MM.1S (cell line): ENCODE data around the gene HSDL2.

Source experiments
- EZH2 ChIP-seq: fragments of 300-600 bp; sonication (generic); optimal IDR thresholded peaks from 2 replicates; pipeline ENCODE3; 2017; ENCODE audit warnings: low read depth, mild to moderate bottlenecking, antibody characterized with exemption, low read length, mixed read lengths
- EZH2phosphoT487 ChIP-seq: fragments of 300-600 bp; sonication (generic); IDR thresholded peaks from 2 replicates; pipeline ENCODE4 v1.6.1; 2018; ENCODE audit warnings: antibody characterized with exemption, low read length
- TF ChIP-seq, protein P1 (sequence below): fragments of 300-600 bp; sonication (generic); IDR thresholded peaks from 2 replicates; pipeline ENCODE4 v1.5.1; 2016; ENCODE audit warnings: antibody characterized with exemption, low read length, mixed read lengths

DNA sequence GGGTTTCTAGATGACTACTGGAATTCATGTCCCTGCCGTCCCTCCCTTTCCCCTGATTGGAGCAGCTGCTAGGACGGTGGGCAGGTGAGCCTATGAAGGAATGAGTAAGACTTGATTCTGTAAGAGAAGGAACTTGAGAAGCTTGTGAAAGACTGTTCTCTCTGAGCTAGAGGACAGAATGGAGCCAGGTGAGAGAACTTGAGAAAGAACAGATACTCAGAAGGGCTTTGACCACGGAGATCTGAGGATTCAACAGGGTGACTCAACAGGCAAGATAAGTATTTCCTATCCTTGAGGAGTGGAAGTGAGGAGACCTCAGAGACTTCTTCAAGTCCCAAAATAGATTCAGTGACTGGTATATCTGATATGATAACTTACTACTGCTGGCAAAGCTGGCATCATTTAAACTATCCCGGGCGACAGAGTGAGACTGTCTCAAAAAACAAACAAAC, 41.9 kb downstream of the HSDL2 start:
- TF ChIP-seq EZH2 (no peak), EZH2phosphoT487 (no peak)
- TF ChIP-seq, protein P1, sequence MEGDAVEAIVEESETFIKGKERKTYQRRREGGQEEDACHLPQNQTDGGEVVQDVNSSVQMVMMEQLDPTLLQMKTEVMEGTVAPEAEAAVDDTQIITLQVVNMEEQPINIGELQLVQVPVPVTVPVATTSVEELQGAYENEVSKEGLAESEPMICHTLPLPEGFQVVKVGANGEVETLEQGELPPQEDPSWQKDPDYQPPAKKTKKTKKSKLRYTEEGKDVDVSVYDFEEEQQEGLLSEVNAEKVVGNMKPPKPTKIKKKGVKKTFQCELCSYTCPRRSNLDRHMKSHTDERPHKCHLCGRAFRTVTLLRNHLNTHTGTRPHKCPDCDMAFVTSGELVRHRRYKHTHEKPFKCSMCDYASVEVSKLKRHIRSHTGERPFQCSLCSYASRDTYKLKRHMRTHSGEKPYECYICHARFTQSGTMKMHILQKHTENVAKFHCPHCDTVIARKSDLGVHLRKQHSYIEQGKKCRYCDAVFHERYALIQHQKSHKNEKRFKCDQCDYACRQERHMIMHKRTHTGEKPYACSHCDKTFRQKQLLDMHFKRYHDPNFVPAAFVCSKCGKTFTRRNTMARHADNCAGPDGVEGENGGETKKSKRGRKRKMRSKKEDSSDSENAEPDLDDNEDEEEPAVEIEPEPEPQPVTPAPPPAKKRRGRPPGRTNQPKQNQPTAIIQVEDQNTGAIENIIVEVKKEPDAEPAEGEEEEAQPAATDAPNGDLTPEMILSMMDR, result no peak
